Activated B cell treated with CpG ODN at 0.5 μM for 24 hours (primary cell): ENCODE results near the gene DCTN3. TPM values are rescaled to one million over a fixed set of nuclear protein-coding genes. Genes with fewer than 3 reads are reported as not detected.
"Not testable (repeated sequence)": the region's sequence is repeated elsewhere in the genome, so short reads cannot be mapped to it uniquely, and the experiment has no call there.

Source experiments
- ATAC-seq: fragments of 200-7000 bp; cut with Tn5 transposase; one replicate; pipeline ENCODE4 v1.10.0; 2021; ENCODE audit warnings: low read depth, mild to moderate bottlenecking, moderate library complexity
- CTCF ChIA-PET: fragments of 350-600 bp; sonication (Branson Sonifier 250); formaldehyde crosslinking; loops from one replicate; lab custom pipeline; 2021; ENCODE audit warnings: antibody characterized with exemption; lab: Charles Lee
- POLR2A ChIA-PET: fragments of 350-600 bp; sonication (Branson Sonifier 250); formaldehyde crosslinking; loops from one replicate; lab custom pipeline; 2021; ENCODE audit warnings: antibody characterized with exemption; lab: Charles Lee
- DNase-seq: peaks from one replicate; pipeline ENCODE4 v3.0.0; 2022
- H3K27ac Mint-ChIP-seq: one replicate; pipeline ENCODE4 v1.8.0; 2020; ENCODE audit warnings: mixed read lengths
- H3K27me3 Mint-ChIP-seq: one replicate; pipeline ENCODE4 v1.8.0; 2021; ENCODE audit warnings: mixed read lengths
- H3K36me3 Mint-ChIP-seq: one replicate; pipeline ENCODE4 v1.8.0; 2021; ENCODE audit warnings: low read depth, mixed read lengths
- H3K4me1 Mint-ChIP-seq: one replicate; pipeline ENCODE4 v1.8.0; 2021; ENCODE audit warnings: mixed read lengths
- H3K4me3 Mint-ChIP-seq: one replicate; pipeline ENCODE4 v1.8.0; 2020; ENCODE audit warnings: mild to moderate bottlenecking, mixed read lengths
- H3K9me3 Mint-ChIP-seq: one replicate; pipeline ENCODE4 v1.8.0; 2020; ENCODE audit warnings: mixed read lengths
- CTCF ChIP-seq: fragments of 200-600 bp; IDR thresholded peaks from one replicate; pipeline ENCODE4 v1.8.0; 2022; ENCODE audit warnings: antibody characterized with exemption, mild to moderate bottlenecking
- intact Hi-C: fragments of 100-400 bp; cut with micrococcal nuclease; formaldehyde crosslinking; loops from one replicate; pipeline ENCODE4 v1.15.1; 2024
- total RNA-seq: library from RNA; stranded (reverse); gene quantifications from 2 replicates; pipeline ENCODE4 v1.2.3, GENCODE V29; 2022

Gene DCTN3
- total RNA-seq, 1 donor from 2014 or later = 63.9 TPM

GRCh38 chr9:34647084-34647403 is 26.7 kb upstream of the DCTN3 start:
- Mint-ChIP-seq H3K9me3 (no peaks in the 10 kb centered on the region), H3K36me3 (peaks cover 32% of the 10 kb centered on the region), H3K4me3 (peak overlapping the region; percentile 92), H3K27me3 (no peaks in the 10 kb centered on the region), H3K4me1 (peaks cover 25% of the 10 kb centered on the region), H3K27ac (peak overlapping the region; percentile 80)
- CTCF ChIA-PET = interaction anchor here (1.2 to 3.4 kb wide), 8 partner anchors 9 to 55 kb away, joined by 3 to 24 read pairs (median 10); partner anchors contain the start of genes ARID3C, CCL27, DCTN3 and SIGMAR1
- DNase-seq = no peak
- intact Hi-C loops = loop anchor here (5.0 kb wide), 2 partner anchors 35 to 465 kb away; partner anchors contain the start of gene RPP25L
- no peak for TF ChIP-seq CTCF
- POLR2A ChIA-PET = interaction anchor here (0.6 to 3.4 kb wide), 7 partner anchors 9 to 598 kb away, joined by 5 to 44 read pairs (median 9); partner anchors contain the start of genes DCTN3, RPP25L, SIGMAR1 and UBAP2
- no peak for ATAC-seq

GRCh38 chr9:34646211-34647083 is 26.2 kb upstream of the DCTN3 start, which contains the start of gene GALT:
Gene GALT, plus strand, starts transcription at chr9:34646675. Its CDS starts 30 bp downstream, at chr9:34646705.
- DNase-seq (peak; percentile 96), ATAC-seq (peak; percentile 96)
- Mint-ChIP-seq H3K27ac (peak within 1 kb of the TSS; percentile 80), H3K27me3 (no peaks in the 10 kb centered on the region), H3K4me3 (peak within 1 kb of the TSS; percentile 92), H3K9me3 (no peaks in the 10 kb centered on the region), H3K36me3 (peaks cover 32% of the 10 kb centered on the region), H3K4me1 (peaks cover 25% of the 10 kb centered on the region)
- ChIA-PET CTCF (interaction anchor here (0.7 to 3.4 kb wide), 9 partner anchors 9 to 56 kb away, joined by 3 to 24 read pairs (median 8); partner anchors contain the start of genes ARID3C, CCL27, DCTN3 and SIGMAR1), POLR2A (interaction anchor here (0.6 to 3.4 kb wide), 9 partner anchors 9 to 598 kb away, joined by 3 to 44 read pairs (median 8); partner anchors contain the start of genes DCTN3, RPP25L, SIGMAR1 and UBAP2)
- intact Hi-C loops = loop anchor here (1.0 to 5.0 kb wide), 6 partner anchors 9 to 466 kb away; partner anchors contain the start of genes DCTN3, RPP25L and SIGMAR1
- no peak for TF ChIP-seq CTCF

- H3K36me3 Mint-ChIP-seq = peaks cover 24% of the 10 kb centered on the region
- no peaks in the 10 kb centered on the region for H3K9me3 Mint-ChIP-seq
- intact Hi-C loops = loop anchor here (5.0 kb wide), 2 partner anchors 33 to 467 kb away; partner anchors contain the start of gene RPP25L
- peaks cover 25% of the 10 kb centered on the region for H3K4me1 Mint-ChIP-seq
- no peak overlapping the region for H3K27ac Mint-ChIP-seq
- no peak overlapping the region for H3K4me3 Mint-ChIP-seq
- DNase-seq (no peak), ATAC-seq (no peak)
- no peak for TF ChIP-seq CTCF
- ChIA-PET POLR2A (interaction anchor here (1.1 kb wide), 1 partner anchor 8 kb away, joined by 4 read pairs; no protein-coding TSS in a partner anchor), CTCF (interaction anchor here (3.4 kb wide), 1 partner anchor 57 kb away, joined by 18 read pairs; no protein-coding TSS in a partner anchor)
- H3K27me3 Mint-ChIP-seq = no peaks in the 10 kb centered on the region
These were observed 24.5 kb upstream of the DCTN3 start for GRCh38 chr9:34644766-34645314.

- ChIA-PET POLR2A (interaction anchor here (0.7 to 1.0 kb wide), 2 partner anchors 8 to 22 kb away, joined by 3 read pairs; no protein-coding TSS in a partner anchor), CTCF (interaction anchor here (1.9 kb wide), 1 partner anchor 8 kb away, joined by 10 read pairs; no protein-coding TSS in a partner anchor)
- intact Hi-C loops = no loop called here
- DNase-seq (no peak), ATAC-seq (no peak)
- Mint-ChIP-seq H3K9me3 (no peaks in the 10 kb centered on the region), H3K27me3 (no peaks in the 10 kb centered on the region), H3K4me3 (no peak overlapping the region), H3K27ac (no peak overlapping the region), H3K36me3 (peaks cover 5% of the 10 kb centered on the region), H3K4me1 (peaks cover 25% of the 10 kb centered on the region)
- TF ChIP-seq CTCF = no peak
These were observed 22.4 kb upstream of the DCTN3 start for GRCh38 chr9:34642679-34643078.

GRCh38 chr9:34639322-34639721 is 19.0 kb upstream of the DCTN3 start:
- peaks cover 25% of the 10 kb centered on the region for H3K4me1 Mint-ChIP-seq
- not testable (repeated sequence) for H3K27me3 Mint-ChIP-seq, H3K4me3 Mint-ChIP-seq, H3K9me3 Mint-ChIP-seq, DNase-seq, H3K27ac Mint-ChIP-seq, ATAC-seq, H3K36me3 Mint-ChIP-seq
- CTCF ChIA-PET = interaction anchor here (1.4 to 1.8 kb wide), 2 partner anchors 9 to 26 kb away, joined by 3 to 6 read pairs; no protein-coding TSS in a partner anchor
- POLR2A ChIA-PET = interaction anchor here (2.9 to 3.2 kb wide), 2 partner anchors 8 to 25 kb away, joined by 19 to 44 read pairs; partner anchors contain the start of gene GALT
- intact Hi-C loops = loop anchor here (5.0 to 10.0 kb wide), 2 partner anchors 312 to 345 kb away; partner anchors contain the start of genes DNAJB5, KIF24 and NUDT2
